ENCODE results near the gene PRG3. TPM values are rescaled to one million over a fixed set of nuclear protein-coding genes. Genes with fewer than 3 reads are reported as not detected.
"Not testable (repeated sequence)": the region's sequence is repeated elsewhere in the genome, so short reads cannot be mapped to it uniquely, and the experiment has no call there.

The PRG3 gene
- total RNA-seq, 2 donors from 2014 or later = not detected

GRCh38 chr11:57340039-57340615 lies 40.8 kb downstream of the PRG3 start:
- peaks cover 10% of the 10 kb centered on the region for H3K4me1 ChIP-seq
- H3K9me3 ChIP-seq = no peaks in the 10 kb centered on the region
- no peak overlapping the region for H3K27ac ChIP-seq
- ATAC-seq = no peak
- no peaks in the 10 kb centered on the region for H3K36me3 ChIP-seq (replicated peaks in 1 of 2; ENCODE audit: insufficient read depth in 1 of 2, low read depth in 2 of 2)
- intact Hi-C loops (cut with DNase I) = no loop called here
- WGBS, 2 donors = 30 to 34% methylated on average over 12 of the region's 12 CpGs
- peak in 1 of 4 donors; percentile 29 for DNase-seq
- no peak overlapping the region for H3K4me3 ChIP-seq
- H3K27me3 ChIP-seq = no peaks in the 10 kb centered on the region
- no peak for TF ChIP-seq POLR2A (IDR thresholded peaks at IDR 0.05)
- TF ChIP-seq, protein P1, sequence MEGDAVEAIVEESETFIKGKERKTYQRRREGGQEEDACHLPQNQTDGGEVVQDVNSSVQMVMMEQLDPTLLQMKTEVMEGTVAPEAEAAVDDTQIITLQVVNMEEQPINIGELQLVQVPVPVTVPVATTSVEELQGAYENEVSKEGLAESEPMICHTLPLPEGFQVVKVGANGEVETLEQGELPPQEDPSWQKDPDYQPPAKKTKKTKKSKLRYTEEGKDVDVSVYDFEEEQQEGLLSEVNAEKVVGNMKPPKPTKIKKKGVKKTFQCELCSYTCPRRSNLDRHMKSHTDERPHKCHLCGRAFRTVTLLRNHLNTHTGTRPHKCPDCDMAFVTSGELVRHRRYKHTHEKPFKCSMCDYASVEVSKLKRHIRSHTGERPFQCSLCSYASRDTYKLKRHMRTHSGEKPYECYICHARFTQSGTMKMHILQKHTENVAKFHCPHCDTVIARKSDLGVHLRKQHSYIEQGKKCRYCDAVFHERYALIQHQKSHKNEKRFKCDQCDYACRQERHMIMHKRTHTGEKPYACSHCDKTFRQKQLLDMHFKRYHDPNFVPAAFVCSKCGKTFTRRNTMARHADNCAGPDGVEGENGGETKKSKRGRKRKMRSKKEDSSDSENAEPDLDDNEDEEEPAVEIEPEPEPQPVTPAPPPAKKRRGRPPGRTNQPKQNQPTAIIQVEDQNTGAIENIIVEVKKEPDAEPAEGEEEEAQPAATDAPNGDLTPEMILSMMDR (IDR thresholded peaks at IDR 0.05) = peak in 1 of 7 experiments; percentile 11

- no peak overlapping the region for H3K4me3 ChIP-seq
- peaks cover 14% of the 10 kb centered on the region for H3K4me1 ChIP-seq
- intact Hi-C loops (cut with DNase I) = no loop called here
These were observed 41.6 kb downstream of the PRG3 start for GRCh38 chr11:57339328-57339727.

DNA sequence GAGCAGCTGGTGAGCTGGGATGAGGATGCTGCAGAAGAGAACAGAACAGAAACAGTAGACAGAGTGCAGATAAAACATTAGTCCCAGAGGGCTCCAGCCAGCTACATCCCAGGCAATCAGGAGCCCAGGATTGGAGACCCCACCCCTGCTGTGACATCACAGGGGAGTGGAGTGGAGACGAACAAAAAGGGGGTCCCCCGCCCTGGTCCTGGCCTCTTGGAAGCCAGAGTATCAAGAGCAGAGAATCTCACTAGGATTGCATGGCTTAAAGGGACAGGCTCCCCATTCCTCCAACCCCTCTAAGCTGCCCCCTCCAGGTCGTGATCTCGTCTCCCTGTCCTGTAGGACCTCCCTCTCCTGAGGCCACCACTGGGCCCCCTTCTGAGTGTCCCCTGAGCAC lies 42.8 kb downstream of the PRG3 start, which contains the start of gene P2RX3:
Gene P2RX3, plus strand, starts transcription at position 211 of the 400 bp plus-strand sequence. CDS start 199 bp downstream, outside the sequence.
- ATAC-seq (no peak), DNase-seq (no peak)
- Histone ChIP-seq H3K27me3 (no peaks in the 10 kb centered on the region), H3K4me1 (peaks cover 19% of the 10 kb centered on the region), H3K27ac (no peak within 1 kb of the TSS), H3K36me3 (replicated peaks in 1 of 2; ENCODE audit: insufficient read depth in 1 of 2, low read depth in 2 of 2) (no peaks in the 10 kb centered on the region), H3K9me3 (no peaks in the 10 kb centered on the region), H3K4me3 (no peak within 1 kb of the TSS)
- intact Hi-C loops (cut with DNase I) = no loop called here
- TF ChIP-seq POLR2A (IDR thresholded peaks at IDR 0.05) = no peak
- TF ChIP-seq, protein P1 (IDR thresholded peaks at IDR 0.05) = no peak
- WGBS, 2 donors = 36 to 46% methylated on average over 3 to 4 of the region's 4 CpGs

More at GRCh38 chr11:57339328-57339727, 41.6 kb downstream of the PRG3 start:
- Histone ChIP-seq H3K27me3 (no peaks in the 10 kb centered on the region), H3K9me3 (no peaks in the 10 kb centered on the region), H3K27ac (no peak overlapping the region), H3K36me3 (replicated peaks in 1 of 2; ENCODE audit: insufficient read depth in 1 of 2, low read depth in 2 of 2) (no peaks in the 10 kb centered on the region)
- ATAC-seq = no peak
- 68 to 70% methylated on average over 5 of the region's 5 CpGs for WGBS, 2 donors
- DNase-seq = no peak
- TF ChIP-seq, protein P1 (IDR thresholded peaks at IDR 0.05) = no peak
- no peak for TF ChIP-seq POLR2A (IDR thresholded peaks at IDR 0.05)

DNA sequence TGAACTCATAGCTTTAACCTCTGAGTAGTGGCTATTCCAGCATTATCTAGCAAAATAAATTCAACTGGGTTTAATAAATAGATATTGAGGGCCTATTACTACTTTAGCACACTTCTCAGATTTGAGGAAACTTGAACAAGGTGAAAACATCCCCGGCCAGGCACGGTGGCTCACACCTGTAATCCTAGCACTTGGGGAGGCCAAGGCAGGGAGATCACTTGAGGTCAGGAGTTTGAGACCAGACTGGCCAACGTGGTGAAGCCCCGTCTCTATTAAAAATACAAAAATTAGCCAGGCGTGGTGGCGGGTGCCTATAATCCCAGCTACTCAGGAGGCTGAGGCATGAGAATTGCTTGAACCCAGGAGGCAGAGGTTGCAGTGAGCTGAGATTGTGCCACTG lies 44.1 kb downstream of the PRG3 start:
- ATAC-seq; H3K27ac ChIP-seq; H3K9me3 ChIP-seq; H3K36me3 ChIP-seq (replicated peaks in 1 of 2; ENCODE audit: insufficient read depth in 1 of 2, low read depth in 2 of 2); intact Hi-C loops (cut with DNase I); DNase-seq; H3K4me3 ChIP-seq; H3K27me3 ChIP-seq: not testable (repeated sequence)
- peaks cover 19% of the 10 kb centered on the region for H3K4me1 ChIP-seq
- 79 to 90% methylated on average over 3 to 6 of the region's 6 CpGs for WGBS, 2 donors

DNA sequence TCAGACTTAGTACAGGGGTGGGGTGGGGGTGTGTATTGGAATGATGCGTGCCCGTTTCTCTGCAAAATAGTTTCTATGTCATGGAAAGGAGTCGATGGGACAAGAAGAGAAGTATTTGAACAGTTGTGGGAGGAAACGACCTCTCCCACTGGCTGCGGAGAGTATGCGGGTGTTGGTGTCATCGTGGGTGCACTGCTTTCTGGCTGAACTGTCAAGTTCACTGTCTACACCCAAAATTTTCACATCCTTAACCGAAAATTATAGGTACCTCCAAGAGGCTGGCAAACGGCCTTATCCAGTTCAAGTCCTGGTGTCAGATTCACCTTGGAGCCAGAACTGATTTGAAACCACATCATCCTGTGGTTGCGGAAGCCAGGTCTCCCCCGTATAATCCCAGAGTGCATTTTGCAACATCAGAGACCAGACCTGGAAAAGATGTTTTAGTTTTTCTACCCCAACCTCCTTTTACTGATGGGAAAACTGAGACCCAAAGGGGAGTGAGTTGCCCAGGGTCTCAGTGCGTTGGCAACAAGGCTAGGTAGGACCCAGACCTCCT lies 44.8 kb downstream of the PRG3 start:
- peak overlapping the region; percentile 70 to 87 (median 80) for H3K27ac ChIP-seq
- peaks cover 19% of the 10 kb centered on the region for H3K4me1 ChIP-seq
- DNase-seq (no peak), ATAC-seq (peak; percentile 25)
- H3K9me3 ChIP-seq = no peaks in the 10 kb centered on the region
- H3K4me3 ChIP-seq = peak overlapping the region; percentile 79
- no peaks in the 10 kb centered on the region for H3K27me3 ChIP-seq
- intact Hi-C loops (cut with DNase I) = no loop called here
- WGBS, 2 donors = 23 to 25% methylated on average over 12 of the region's 12 CpGs
- TF ChIP-seq POLR2A (IDR thresholded peaks at IDR 0.05) = no peak
- TF ChIP-seq, protein P1 (IDR thresholded peaks at IDR 0.05) = no peak
- H3K36me3 ChIP-seq (replicated peaks in 1 of 2; ENCODE audit: insufficient read depth in 1 of 2, low read depth in 2 of 2) = peaks cover 0 to 11% of the 10 kb centered on the region in 2 donors
